Stimulated activated CD4-positive, alpha-beta T cell treated with anti-CD3 and anti-CD28 coated beads, Interleukin-15, amount 100 ng/mL, for 48 hours (primary cell): ENCODE results near the gene WDR76.
"Not testable (repeated sequence)": the region's sequence is repeated elsewhere in the genome, so short reads cannot be mapped to it uniquely, and the experiment has no call there.

Experiments used
- DNase-seq, 2 donors: peaks; one replicate each; pipeline ENCODE4 v3.0.0-alpha.2; 2020; ENCODE audit warnings: low read depth in 2 of 2

Gene WDR76

DNA sequence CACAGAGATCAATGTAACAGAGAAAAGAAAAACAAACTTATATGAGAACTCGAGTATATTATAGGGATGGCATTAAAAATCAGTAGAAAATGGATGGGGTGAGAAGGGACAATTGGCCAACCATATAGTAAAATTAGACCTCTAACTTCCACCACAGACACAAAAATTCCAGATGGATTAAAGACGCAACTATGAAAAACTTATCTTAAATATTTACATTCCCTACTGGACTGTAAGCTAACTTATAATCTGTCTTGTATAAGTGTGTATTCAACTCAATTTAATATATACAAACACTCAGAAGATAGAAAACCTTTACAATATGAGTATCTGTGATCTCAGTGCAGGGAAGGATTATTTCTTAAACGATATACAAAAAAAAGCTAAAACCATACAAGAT lies 5.3 kb upstream of the WDR76 start:
- no peak for DNase-seq

DNA sequence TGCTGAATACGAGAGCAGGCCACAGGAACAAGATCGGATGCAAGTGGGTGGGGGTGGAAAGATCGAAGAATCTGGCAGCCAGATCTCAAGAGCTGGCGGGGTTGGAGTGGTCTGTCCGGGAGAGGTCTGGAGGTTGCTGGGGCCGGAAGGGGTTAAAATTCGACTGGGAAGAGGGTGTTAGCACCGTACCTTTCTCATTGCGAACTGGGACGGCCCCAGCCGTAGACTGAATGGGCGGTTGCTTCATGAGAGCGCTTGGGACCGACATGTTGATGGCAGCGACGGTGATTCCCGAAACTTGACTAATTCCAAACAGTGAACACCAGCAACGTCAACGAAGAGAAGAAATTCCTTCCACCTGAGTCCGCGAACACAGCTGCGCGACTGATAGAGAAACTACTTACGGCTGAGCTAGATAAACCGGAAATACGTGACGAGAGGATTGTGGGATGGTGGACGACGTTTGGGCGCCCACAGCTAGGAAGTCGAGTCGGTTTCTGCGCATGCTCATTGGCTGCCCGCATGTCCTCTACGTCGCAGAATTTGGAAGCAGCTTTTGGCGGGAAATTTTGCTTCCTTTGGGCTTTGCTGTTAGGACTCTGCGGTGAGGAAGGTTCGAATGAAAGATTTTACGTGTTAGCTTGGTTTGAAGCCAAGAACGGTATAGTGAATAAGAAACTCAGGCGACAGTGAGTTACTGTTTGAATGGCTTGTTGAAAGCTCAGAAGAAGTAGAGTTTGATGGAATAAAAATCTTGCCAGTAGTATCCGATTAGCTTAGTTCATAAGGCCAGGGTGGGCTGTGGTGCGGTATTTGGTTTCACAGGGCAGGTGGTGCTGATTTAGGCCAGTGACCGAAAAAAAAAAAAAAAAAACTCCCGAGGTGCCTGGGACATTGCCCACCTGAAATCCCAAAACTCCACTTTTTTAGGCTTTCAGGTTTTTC lies 2.2 kb upstream of the WDR76 start, which contains the start of gene MFAP1:
Gene MFAP1 (minus strand): TSS at position 389 of the 945 bp plus-strand sequence. CDS start 121 bp downstream, at position 268.
- peak; percentile 88 to 91 for DNase-seq

- not testable (repeated sequence) for DNase-seq
Observed at GRCh38 chr15:43825305-43825704, 1.5 kb upstream of the WDR76 start.

DNA sequence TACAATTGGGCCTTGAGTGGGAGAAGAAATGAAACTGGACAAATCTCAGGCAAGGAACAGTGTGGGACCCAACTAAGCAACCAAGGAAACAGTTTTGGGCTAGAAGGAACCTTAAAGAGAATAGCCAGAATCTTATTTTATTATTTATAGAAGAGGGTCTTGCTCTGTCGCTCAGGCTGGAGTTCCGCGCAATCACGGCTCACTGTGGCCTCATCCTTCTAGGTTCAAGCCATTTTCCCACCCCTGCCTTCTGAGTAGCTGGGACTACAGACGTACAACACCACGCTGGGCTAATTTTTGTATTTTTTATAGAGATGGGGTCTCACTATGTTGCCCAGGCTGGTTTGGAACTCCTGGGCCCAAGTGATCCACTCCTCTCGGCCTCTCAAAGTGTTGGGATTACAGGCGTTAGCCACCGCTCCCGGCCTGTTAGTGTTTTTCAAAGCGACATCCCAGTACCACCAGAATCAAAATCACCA lies 734 bp upstream of the WDR76 start:
- DNase-seq = no peak

DNA sequence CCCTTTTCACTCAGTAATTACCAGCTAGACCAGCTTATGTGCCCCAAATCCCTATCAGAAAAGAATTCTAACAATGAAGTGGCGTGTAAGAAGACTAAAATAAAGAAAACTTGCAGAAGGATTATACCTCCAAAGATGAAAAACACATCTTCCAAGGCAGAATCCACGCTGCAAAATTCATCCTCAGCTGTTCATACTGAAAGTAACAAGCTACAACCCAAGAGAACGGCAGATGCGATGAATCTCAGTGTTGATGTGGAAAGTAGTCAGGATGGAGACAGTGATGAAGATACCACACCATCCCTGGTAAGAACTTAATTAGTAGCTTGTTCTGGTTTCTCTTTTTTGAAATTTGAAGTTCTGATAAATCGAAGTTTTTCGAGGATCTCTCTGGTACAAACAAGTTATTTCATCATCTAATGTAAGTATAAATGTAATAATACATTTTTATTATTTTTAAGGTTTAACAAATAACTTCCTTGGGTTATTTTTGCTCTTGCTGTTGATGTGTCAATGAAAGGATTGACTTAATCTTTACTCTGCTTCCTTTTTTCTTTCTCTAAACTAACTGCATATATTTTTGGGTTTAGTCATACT lies 1.4 kb downstream of the WDR76 start:
- peak in 1 of 2 donors; percentile 16 for DNase-seq

- DNase-seq = not testable (repeated sequence)
Observed at GRCh38 chr15:43829951-43830540, 3.2 kb downstream of the WDR76 start.

GRCh38 chr15:43830691-43831275 lies 4.0 kb downstream of the WDR76 start:
- DNase-seq = not testable (repeated sequence)

- not testable (repeated sequence) for DNase-seq
Observed at GRCh38 chr15:43831519-43832052, 4.8 kb downstream of the WDR76 start.

GRCh38 chr15:43832485-43832884 lies 5.7 kb downstream of the WDR76 start:
- not testable (repeated sequence) for DNase-seq

DNA sequence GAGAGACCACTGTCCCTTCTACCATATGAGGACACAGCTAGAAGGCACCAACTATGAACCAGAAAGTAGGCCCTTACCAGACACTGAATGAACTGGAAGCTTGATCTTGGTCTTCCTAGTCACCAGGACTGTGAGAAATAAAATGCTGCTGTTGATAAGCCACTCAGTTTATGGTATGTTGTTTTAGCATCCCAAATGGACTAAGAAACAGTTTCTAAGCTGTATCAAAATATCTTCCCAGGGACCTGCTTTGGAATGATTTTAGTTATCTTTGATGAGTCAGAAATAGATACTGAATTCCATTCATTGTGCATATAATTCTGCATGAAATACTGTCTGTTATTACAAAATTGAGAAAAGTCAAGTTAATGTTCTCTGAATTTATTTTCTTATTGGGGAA lies 18.6 kb downstream of the WDR76 start:
- no peak for DNase-seq

DNA sequence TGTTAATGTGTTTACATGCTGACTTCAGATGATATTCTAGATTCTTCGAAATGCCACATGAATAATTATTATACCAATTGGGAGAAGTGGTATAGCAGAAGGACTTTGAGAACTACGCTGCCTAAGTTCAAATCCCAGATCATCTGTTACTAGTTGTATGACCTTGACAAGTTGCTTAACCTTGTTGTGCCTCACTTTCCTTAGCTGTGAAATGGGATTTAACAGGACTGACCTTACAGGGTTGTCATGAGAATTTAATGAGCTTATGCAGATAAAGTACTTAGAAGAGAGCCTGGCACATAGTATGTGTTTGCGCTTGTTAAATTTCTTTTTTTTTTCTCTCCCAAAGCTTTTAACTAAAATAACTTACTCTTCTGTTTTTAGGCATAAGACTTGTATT lies 24.4 kb downstream of the WDR76 start:
- no peak for DNase-seq

- DNase-seq = no peak
Observed at GRCh38 chr15:43852607-43853006, 25.8 kb downstream of the WDR76 start.

GRCh38 chr15:43854801-43855200 lies 28.0 kb downstream of the WDR76 start:
- DNase-seq = no peak

- no peak for DNase-seq
Observed at GRCh38 chr15:43859546-43859945, 32.7 kb downstream of the WDR76 start.

DNA sequence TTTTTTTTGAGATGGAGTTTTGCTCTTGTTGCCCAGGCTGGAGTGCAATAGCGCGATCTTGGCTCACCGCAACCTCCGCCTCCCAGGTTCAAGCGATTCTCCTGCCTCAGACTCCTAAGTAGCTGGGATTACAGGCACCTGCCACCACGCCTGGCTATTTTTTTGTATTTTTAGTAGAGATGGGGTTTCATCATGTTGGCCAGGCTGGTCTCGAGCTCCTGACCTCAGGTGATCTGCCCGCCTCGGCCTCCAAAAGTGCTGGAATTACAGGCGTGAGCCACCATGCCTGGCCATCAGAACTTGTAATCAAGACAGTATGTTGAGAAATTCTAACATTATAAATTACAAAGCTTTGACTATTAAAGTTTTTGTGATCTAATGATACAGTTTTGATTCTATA lies 39.8 kb downstream of the WDR76 start:
- DNase-seq = not testable (repeated sequence)

- no peak for DNase-seq
Observed at GRCh38 chr15:43867096-43867495, 40.3 kb downstream of the WDR76 start.

DNA sequence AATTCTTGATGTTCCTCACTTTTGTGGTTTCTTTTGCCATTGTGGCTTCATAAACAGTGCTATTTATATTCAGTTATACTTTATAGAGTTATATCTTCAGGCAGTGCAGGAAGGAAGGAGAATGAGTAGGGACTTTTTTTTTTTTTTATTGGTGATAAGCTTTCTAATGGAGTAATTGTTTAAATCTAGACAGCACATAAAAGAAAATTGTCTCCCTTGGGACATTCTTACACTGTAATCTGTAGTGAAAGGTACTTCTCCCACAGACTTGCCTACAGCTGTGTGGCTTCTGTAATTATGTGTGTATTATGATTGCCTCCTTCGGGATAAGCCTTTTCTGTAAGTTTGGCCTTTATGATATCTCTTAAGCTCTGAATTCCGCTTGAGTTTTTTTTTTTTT lies 41.6 kb downstream of the WDR76 start:
- DNase-seq = no peak

- DNase-seq = no peak
Observed at GRCh38 chr15:43871835-43872234, 45.0 kb downstream of the WDR76 start.

DNA sequence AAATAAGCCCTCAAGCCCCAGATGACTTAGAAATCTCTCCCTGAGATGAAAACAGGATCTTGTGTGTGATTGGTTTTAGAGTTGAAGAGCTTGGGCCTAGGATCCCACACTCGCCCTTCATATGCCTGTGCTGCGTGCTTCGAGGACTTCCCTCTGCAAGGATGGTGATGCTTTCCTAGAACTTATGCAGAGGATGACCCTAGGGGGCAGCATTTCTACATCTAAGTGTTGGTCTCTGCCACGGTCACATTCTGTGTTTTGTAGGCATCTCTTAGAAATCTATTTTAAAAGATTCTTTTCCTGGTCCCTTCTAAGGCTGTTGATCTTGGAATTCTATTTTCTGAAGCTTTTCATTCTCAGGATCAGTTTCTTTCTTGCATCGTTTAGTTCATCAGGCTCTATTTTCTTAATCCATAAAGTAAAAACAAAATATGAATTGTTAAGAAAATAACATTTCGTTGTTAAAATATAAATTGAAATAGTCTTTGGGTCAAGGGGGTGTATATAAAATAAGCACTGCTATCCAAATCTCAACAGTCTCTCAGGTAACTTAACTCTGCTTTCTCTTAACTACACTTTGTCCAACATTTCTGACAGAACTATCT lies 45.7 kb downstream of the WDR76 start:
- DNase-seq = no peak

DNA sequence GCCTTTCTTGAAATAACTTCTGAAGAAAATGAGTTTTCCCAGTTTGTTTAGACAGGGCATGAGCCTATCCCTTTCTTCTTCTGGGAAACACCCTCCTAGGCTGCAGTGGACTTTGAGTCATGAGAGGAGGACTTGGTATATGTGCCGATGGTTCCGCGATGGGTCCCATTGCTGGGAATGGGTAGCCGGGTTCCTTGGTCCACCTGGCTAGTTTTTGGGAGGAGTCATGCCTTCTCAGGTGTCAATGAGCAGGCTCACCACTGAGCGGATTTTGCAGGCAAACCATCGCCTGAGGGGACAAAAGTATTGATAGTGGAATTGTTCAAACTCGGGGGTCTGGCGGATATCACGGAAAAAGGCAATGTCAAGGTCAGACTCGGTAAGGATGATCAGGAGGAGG lies 46.8 kb downstream of the WDR76 start:
- DNase-seq = no peak

- no peak for DNase-seq
Observed at GRCh38 chr15:43876872-43877271, 50.1 kb downstream of the WDR76 start.
